Gastrocnemius medialis (tissue), 4 donors: ENCODE results near the gene NAAA.
"Not testable (repeated sequence)": the region's sequence is repeated elsewhere in the genome, so short reads cannot be mapped to it uniquely, and the experiment has no call there.

ENCODE experiments used
- CTCF ChIP-seq, 5 experiments: fragments of 450-650 bp in 3 of 5; fragments of 200-600 bp in 2 of 5; sonication (generic) in 2 of 5; IDR thresholded peaks in 4 of 5; conservative IDR thresholded peaks in 1 of 5; 1 replicate in 4 of 5; 2 replicates in 1 of 5; pipeline ENCODE4 v1.5.1; 2016 to 2019; ENCODE audit warnings: antibody characterized with exemption in 5 of 5, mild to moderate bottlenecking in 3 of 5, moderate library complexity in 3 of 5
- POLR2A ChIP-seq, 2 donors: fragments of 450-650 bp; IDR thresholded peaks; one replicate each; pipeline ENCODE4 v1.6.1; 2017; ENCODE audit warnings: antibody characterized with exemption in 2 of 2, mild to moderate bottlenecking in 2 of 2, moderate library complexity in 2 of 2

DNA sequence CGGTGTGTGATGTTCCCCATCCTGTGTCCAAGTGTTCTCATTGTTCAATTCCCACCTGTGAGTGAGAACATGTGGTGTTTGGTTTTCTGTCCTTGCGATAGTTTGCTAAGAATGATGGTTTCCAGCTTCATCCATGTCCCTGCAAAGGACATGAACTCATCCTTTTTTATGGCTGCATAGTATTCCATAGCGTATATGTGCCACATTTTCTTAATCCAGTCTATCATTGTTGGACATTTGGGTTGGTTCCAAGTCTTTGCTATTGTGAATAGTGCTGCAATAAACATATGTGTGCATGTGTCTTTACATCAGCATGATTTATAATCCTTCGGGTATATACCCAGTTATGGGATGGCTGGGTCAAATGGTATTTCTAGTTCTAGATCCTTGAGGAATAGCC is 21.3 kb upstream of the NAAA start:
- TF ChIP-seq CTCF (IDR thresholded peaks at IDR 0.05 in 4 of 5, conservative IDR thresholded peaks at IDR 0.05 in 1 of 5); POLR2A (IDR thresholded peaks at IDR 0.05): not testable (repeated sequence)
